ENCODE data around the gene FRMD1.
A peak's percentile ranks its signal among the peaks of the same experiment; 100 is the strongest.

Gene FRMD1

DNA sequence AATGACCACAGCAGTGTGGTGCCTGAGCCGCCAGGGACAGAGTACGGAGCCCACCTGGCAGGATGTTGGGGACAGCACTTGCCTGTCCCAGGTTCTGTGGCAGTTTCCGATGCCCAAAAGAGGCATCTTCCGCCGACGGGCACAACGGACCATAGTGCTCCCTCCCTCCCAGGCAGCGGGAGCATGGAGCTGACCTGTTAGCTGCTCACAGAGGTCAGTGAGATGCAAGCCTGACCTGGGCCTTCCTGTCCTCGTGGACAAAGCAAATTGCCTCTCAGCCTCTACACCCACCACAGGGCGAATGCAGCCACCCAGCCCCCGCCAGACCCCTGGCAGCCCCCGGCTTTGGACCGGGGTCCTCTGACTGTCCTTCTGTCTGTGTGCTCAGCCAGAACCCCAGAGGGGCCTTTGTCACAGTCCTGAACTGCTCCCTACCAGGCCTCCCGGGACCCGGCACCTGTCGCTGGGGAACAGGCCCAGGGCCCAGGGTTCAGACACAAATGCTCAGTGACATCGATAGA is 16.2 kb upstream of the FRMD1 start:
- DNase-seq (ENCODE audit: low read depth) = no peak

DNA sequence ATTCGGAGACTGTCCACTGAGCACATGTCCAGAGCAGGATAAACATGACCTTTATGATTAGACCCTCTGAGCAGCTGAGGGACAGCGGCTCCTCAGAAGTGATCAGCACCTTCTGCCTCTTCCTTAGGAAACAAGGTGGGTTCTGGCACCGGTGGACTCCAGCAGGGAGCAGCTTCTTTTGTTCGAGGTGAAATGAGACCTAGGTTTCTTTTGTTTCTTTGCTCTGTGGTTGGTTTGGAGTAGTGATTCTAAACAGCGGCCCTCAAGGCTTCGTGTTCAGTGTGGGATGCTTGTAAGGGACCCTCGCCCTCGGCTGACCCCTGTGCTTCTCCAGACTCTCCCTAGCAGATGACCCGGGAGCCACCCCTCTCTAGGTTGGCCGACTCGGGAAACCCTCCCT is 14.6 kb upstream of the FRMD1 start:
- no peak for DNase-seq (ENCODE audit: low read depth)

GRCh38 chr6:168093071-168093505 is 14.1 kb upstream of the FRMD1 start:
- peak; percentile 22 for DNase-seq (ENCODE audit: low read depth)

GRCh38 chr6:168092541-168092940 is 13.5 kb upstream of the FRMD1 start:
- DNase-seq (ENCODE audit: low read depth) = no peak

DNA sequence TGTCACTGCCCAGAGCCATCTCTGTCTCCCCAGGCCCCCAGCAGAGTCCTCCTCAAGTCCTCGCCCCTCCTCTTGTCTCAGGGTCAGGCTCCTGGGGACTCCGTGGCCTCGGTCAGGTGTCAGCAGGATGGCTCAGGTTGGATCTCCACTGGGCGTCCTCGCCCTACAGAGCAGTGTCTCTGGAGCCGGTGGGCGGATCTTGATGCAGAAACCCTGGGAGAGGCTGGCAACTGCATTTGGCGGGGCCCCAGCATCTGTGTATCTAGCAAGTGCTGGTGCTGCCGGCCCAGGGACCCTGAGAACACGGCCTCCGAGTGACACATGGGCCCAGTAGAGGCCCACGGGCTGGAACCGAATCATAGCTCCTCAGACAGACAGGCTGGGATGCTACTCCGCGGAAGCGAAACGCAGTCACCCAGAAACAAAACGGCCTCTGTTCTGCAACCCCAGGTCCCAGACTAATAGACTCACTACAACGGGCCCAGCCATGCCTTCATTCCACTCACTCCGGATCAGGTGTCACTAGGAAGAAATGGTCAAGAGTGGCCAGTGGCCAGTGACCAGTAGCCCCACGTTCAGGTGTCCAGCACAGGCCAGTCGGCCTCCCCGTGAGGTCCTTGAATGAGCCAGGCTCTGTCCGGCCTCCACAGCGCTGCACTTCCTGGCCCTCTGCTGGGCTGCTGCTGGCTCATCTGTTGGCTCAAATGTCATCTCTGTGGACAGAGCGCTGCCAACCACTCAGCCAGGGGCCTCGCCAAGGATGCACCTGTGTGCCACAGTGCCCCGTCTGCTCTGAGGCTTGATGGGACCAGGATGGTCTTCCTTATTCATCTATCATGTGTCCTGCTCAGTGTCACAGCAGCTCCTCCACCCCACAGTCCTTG is 12.6 kb upstream of the FRMD1 start:
- DNase-seq (ENCODE audit: low read depth) = no peak

DNA sequence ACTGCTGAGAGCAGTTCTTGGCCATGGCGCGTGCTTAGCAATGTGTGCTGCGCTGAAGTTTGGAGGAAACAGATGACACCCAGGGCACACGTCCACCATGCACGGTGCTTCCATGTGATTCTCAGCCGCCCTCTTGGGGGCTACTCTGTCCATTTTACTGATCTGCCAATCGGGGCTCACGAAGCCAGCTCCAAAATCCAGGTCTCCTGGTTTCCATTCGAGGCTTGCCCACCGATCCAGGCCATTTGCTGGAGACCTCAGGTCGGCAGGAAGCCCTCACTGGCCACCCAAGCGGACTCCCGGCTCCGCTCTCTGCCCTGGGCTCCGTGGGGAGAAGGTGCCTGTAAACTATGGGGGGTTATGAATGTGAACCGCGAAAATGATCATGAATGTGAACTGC is 11.7 kb upstream of the FRMD1 start:
- DNase-seq (ENCODE audit: low read depth) = no peak

- no peak for DNase-seq (ENCODE audit: low read depth)
Observed at GRCh38 chr6:168090064-168090690, 11.2 kb upstream of the FRMD1 start.

GRCh38 chr6:168089186-168090063 is 10.4 kb upstream of the FRMD1 start:
- no peak for DNase-seq (ENCODE audit: low read depth)

- no peak for DNase-seq (ENCODE audit: low read depth)
Observed at GRCh38 chr6:168088161-168089053, 9.4 kb upstream of the FRMD1 start.

DNA sequence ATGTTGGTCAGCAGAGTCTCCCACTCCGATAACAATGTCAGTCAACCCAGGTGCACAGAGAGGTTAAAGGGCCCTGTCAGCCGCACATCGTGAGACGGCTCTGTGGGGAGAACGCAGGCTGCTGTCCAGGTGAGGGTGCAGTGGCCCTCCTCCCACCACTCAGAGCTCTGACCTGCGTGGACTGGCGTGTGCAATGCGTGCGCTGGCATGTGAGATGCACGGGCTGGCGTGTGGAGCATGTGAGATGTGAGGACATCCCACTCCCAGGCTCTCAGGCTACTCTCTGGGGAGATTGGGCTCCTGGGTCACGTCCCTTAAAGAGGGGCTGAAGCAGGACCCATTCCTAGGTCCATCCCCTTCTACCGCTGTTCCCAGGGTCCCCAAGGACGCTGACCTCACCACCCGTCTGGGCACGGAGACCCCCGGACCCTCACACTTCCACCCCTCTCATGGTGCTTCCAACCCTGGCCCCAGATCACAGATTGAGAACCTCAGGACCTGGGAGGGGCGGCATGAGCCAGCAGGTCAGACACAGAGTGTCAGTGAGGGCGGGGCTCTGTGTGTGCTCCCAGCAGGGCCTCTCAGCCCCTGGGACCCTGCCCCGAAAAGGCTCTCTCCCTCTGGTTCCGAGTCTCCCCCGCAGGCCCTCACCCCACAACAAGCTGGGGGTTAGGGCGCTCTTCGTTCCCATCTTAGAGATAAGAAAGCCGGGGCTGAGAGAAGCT is 8.6 kb upstream of the FRMD1 start:
- DNase-seq (ENCODE audit: low read depth) = no peak

- DNase-seq (ENCODE audit: low read depth) = no peak
Observed at GRCh38 chr6:168086616-168087015, 7.6 kb upstream of the FRMD1 start.

GRCh38 chr6:168086066-168086465 is 7.1 kb upstream of the FRMD1 start:
- no peak for DNase-seq (ENCODE audit: low read depth)

GRCh38 chr6:168084465-168085160 is 5.6 kb upstream of the FRMD1 start:
- no peak for DNase-seq (ENCODE audit: low read depth)

GRCh38 chr6:168083514-168083885 is 4.5 kb upstream of the FRMD1 start:
- no peak for DNase-seq (ENCODE audit: low read depth)

- DNase-seq (ENCODE audit: low read depth) = no peak
Observed at GRCh38 chr6:168082860-168083513, 4.0 kb upstream of the FRMD1 start.

DNA sequence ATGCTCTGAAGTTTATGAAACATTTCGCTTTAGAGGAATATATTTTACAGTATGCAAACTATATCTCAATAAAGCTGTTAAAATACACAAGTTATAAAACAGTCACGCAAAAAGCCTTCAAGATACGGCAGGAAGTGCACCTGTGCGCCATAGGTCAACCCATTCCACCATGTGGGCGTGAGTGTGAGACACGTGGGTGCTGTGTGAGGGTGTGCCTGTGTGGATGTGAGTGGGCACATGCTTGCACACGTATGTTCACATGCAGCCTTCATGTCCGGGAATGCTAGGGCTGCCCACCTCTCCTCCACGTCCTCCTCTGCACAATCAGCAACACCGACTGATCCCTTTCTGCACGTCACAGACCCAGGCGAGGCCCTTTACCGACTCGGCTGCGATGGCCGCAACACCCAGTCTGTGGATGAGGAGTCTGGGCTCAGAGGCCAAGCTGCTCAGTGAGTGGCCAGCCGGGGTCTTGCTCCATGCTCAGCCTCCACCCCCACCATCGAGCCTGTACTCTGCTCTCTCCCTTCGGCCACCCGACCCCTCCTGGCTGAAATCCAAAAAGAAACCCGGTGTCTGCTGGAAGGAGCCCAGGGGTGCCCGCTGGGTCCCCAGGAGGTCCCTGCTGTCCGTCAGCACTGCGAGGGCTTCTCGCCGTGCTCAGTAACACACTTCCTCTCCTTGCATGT is 3.0 kb upstream of the FRMD1 start:
- no peak for DNase-seq (ENCODE audit: low read depth)

DNA sequence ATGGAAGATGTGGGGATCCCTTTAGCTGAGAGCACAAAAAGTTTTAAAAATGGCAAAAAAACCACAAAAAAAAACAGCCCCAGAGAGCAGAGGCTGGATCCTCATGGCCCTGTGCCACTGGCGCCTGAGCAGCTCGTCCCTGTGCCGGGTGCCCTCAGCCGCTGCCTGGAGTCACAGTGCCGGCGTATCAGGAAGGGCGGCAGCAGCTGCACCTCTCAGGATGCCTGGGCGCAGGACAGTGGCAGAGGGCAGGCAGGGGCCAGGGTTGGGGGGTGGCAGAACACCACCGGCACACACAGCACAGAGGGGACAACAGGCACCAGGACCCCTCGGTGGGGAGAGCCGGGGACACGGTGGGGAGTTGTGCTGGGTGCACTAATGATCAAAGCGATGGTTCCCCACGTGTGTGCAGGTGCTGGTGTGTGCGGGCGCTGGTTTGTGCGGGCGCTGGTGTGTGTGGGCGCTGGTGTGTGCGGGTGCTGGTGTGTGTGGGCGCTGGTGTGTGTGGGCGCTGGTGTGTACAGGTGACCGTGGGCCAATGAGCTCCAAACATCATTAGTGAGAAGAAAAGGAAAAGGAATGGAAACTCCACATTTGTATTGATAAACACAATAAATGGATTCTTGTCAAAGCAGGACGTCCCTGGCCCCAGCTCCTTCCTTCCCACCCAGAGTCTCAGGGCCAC is 1.5 kb upstream of the FRMD1 start:
- no peak for DNase-seq (ENCODE audit: low read depth)
